DND-41 (cell line): ENCODE measurements around the gene WDFY4.

ENCODE experiments used
- ATAC-seq: fragments of 200-7000 bp; cut with Tn5 transposase; 3 replicates; pipeline ENCODE4 v1.9.1; 2021; ENCODE audit warnings: low read depth; ENCODE audit not compliant: insufficient read depth
- DNase-seq: peaks from one replicate; pipeline ENCODE4 v3.0.0-alpha.2; 2020
- H2AFZ ChIP-seq: 2 replicates; pipeline ENCODE4 v1.6.0; 2012; ENCODE audit warnings: low read depth, low read length
- H3K27ac ChIP-seq: 2 replicates; pipeline ENCODE4 v1.5.1; 2012; ENCODE audit warnings: low read length, inconsistent platforms
- H3K27me3 ChIP-seq: fragments of 200-600 bp; sonication (generic); 2 replicates; pipeline ENCODE4 v1.6.0; 2012; ENCODE audit warnings: low read length, mild to moderate bottlenecking, inconsistent platforms; ENCODE audit not compliant: insufficient read depth, poor library complexity
- H3K36me3 ChIP-seq: 2 replicates; pipeline ENCODE4 v1.5.1; 2012; ENCODE audit warnings: low read length, inconsistent platforms; ENCODE audit not compliant: insufficient read depth
- H3K4me1 ChIP-seq: 2 replicates; pipeline ENCODE4 v1.5.1; 2012; ENCODE audit warnings: mild to moderate bottlenecking, low read length; ENCODE audit not compliant: insufficient read depth
- H3K4me2 ChIP-seq: 2 replicates; pipeline ENCODE4 v1.6.0; 2012; ENCODE audit warnings: mild to moderate bottlenecking, moderate library complexity, low read length, inconsistent platforms; ENCODE audit not compliant: insufficient read depth
- H3K4me3 ChIP-seq, 2 experiments: fragments of 200-600 bp in 1 of 2; shearing (Covaris generic) in 1 of 2; 2 replicates each; pipeline ENCODE4 v1.5.1; 2012 to 2016; ENCODE audit warnings: inconsistent platforms in 2 of 2, low read length in 2 of 2, mild to moderate bottlenecking in 2 of 2, low read depth in 1 of 2, moderate library complexity in 1 of 2
- H3K79me2 ChIP-seq: 2 replicates; pipeline ENCODE4 v1.6.0; 2012; ENCODE audit warnings: low read length, inconsistent platforms; ENCODE audit not compliant: insufficient read depth
- H3K9ac ChIP-seq: 2 replicates; pipeline ENCODE4 v1.6.0; 2012; ENCODE audit warnings: low read depth, mild to moderate bottlenecking, inconsistent platforms, low read length, moderate library complexity
- H3K9me3 ChIP-seq: 2 replicates; pipeline ENCODE4 v1.5.1; 2012; ENCODE audit warnings: low read length, moderate library complexity, mild to moderate bottlenecking, inconsistent platforms; ENCODE audit not compliant: insufficient read depth, severe bottlenecking
- H4K20me1 ChIP-seq: 2 replicates; pipeline ENCODE4 v1.6.0; 2012; ENCODE audit warnings: low read length; ENCODE audit not compliant: insufficient read depth
- EZH2 ChIP-seq: IDR thresholded peaks from 3 replicates; pipeline ENCODE4 v1.6.1; 2012; ENCODE audit warnings: borderline replicate concordance, low read depth, mild to moderate bottlenecking, moderate library complexity, low read length, inconsistent platforms; ENCODE audit not compliant: severe bottlenecking
- TF ChIP-seq, protein P1 (sequence below): IDR thresholded peaks from 2 replicates; pipeline ENCODE4 v1.5.1; 2012; ENCODE audit warnings: borderline replicate concordance, low read length, moderate library complexity, mild to moderate bottlenecking; ENCODE audit not compliant: poor library complexity, severe bottlenecking; ENCODE audit errors: extremely low read depth

Gene WDFY4

DNA sequence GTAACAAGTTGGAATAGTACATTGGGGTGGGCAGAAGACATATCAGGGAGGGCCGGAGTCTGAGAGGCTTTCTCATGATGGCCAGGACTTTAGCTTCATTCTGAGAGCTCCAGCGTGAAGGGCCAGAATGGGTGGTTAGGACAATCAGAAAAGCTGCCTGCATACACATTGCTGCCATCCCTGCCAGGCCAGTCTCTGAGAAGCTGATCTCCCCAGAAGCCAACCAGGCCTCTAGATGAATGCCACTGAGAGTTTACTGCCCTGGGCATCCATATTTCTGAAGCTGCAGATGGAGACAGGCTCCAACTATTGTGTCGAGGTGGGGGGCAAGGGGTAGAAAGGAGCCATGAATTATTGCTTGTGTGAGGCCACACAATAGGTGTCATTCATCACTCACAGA, 47.8 kb upstream of the WDFY4 start:
- Histone ChIP-seq H3K27me3 (peaks cover 4% of the 10 kb centered on the region), H3K27ac (no peak overlapping the region), H2AFZ (no peak overlapping the region), H3K9me3 (peaks cover 4% of the 10 kb centered on the region), H4K20me1 (no peaks in the 10 kb centered on the region), H3K4me2 (no peak overlapping the region), H3K36me3 (no peaks in the 10 kb centered on the region), H3K4me1 (peaks cover 27% of the 10 kb centered on the region), H3K79me2 (no peaks in the 10 kb centered on the region), H3K4me3 (no peak overlapping the region), H3K9ac (no peak overlapping the region)
- no peak for TF ChIP-seq EZH2
- TF ChIP-seq, protein P1, sequence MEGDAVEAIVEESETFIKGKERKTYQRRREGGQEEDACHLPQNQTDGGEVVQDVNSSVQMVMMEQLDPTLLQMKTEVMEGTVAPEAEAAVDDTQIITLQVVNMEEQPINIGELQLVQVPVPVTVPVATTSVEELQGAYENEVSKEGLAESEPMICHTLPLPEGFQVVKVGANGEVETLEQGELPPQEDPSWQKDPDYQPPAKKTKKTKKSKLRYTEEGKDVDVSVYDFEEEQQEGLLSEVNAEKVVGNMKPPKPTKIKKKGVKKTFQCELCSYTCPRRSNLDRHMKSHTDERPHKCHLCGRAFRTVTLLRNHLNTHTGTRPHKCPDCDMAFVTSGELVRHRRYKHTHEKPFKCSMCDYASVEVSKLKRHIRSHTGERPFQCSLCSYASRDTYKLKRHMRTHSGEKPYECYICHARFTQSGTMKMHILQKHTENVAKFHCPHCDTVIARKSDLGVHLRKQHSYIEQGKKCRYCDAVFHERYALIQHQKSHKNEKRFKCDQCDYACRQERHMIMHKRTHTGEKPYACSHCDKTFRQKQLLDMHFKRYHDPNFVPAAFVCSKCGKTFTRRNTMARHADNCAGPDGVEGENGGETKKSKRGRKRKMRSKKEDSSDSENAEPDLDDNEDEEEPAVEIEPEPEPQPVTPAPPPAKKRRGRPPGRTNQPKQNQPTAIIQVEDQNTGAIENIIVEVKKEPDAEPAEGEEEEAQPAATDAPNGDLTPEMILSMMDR: no peak
- DNase-seq (no peak), ATAC-seq (no peak)

DNA sequence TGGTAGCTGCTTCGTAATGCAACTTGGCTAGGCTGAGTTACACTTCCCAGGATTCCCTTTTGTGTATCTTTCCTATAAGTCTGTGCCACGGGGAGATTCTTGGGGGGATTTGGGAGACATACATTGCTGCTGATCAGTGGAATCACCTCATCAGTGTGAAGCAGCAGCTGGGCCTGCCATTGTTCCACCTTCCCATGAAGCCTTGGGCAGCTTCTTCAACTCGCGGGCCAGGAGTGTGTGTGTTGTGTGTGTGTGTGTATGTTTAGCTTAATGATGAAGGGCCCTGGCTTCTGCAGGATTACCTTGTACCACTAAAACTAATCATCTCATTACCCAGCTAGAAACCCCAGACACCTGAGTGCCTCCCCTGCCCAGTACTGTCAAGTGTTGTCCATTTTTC, 46.5 kb upstream of the WDFY4 start:
- no peak overlapping the region for H2AFZ ChIP-seq
- H3K27me3 ChIP-seq: peaks cover 4% of the 10 kb centered on the region
- peaks cover 27% of the 10 kb centered on the region for H3K4me1 ChIP-seq
- H3K9ac ChIP-seq: no peak overlapping the region
- H3K9me3 ChIP-seq: peaks cover 4% of the 10 kb centered on the region
- no peak overlapping the region for H3K4me2 ChIP-seq
- H4K20me1 ChIP-seq: no peaks in the 10 kb centered on the region
- TF ChIP-seq EZH2: no peak
- TF ChIP-seq, protein P1: no peak
- no peak overlapping the region for H3K27ac ChIP-seq
- ATAC-seq (no peak), DNase-seq (no peak)
- no peaks in the 10 kb centered on the region for H3K36me3 ChIP-seq
- no peak overlapping the region for H3K4me3 ChIP-seq
- no peaks in the 10 kb centered on the region for H3K79me2 ChIP-seq

DNA sequence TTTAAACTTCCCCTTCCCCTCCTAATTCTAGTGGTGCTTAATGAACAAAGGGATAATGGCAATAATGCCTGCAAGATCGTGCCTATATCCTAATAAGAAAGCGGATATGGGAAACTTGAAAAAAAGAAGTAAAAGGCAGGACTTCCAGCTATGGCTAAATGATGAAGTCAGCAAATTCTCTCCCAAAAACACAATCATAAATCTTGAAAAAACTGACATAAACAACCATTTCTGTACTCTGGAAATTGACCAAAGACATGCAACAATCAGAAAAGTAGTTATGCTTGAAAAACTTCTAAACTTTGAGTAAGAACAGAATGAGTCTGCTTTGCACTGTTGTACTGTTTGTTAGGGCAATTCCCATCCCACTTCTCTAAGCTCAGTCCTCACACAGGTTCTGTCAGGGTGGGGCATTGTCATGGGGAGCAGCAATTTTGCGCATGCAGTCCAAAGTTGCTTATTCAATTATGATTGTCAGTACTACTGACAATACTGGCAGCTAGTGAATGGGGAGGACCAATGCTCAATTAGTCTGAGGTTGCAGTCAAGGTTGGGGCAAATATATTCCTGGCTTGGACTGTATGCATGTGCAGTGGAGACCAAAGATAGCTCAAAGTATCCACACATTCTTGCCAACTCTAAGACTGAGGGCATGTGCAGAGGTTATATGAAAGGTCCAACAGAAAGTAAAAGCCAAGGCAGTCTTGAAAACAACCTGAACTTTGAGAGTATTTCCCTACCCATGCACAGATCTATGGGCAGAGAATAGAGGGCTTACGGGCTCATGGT, 45.7 kb upstream of the WDFY4 start:
- H3K79me2 ChIP-seq: no peaks in the 10 kb centered on the region
- no peak overlapping the region for H2AFZ ChIP-seq
- H3K27ac ChIP-seq: no peak overlapping the region
- H3K9me3 ChIP-seq: peaks cover 4% of the 10 kb centered on the region
- H3K4me1 ChIP-seq: peaks cover 20% of the 10 kb centered on the region
- no peaks in the 10 kb centered on the region for H4K20me1 ChIP-seq
- H3K9ac ChIP-seq: no peak overlapping the region
- ATAC-seq: no peak
- no peak for DNase-seq
- H3K4me2 ChIP-seq: no peak overlapping the region
- no peaks in the 10 kb centered on the region for H3K27me3 ChIP-seq
- no peak for TF ChIP-seq EZH2
- TF ChIP-seq, protein P1: no peak
- H3K4me3 ChIP-seq: no peak overlapping the region
- no peaks in the 10 kb centered on the region for H3K36me3 ChIP-seq

DNA sequence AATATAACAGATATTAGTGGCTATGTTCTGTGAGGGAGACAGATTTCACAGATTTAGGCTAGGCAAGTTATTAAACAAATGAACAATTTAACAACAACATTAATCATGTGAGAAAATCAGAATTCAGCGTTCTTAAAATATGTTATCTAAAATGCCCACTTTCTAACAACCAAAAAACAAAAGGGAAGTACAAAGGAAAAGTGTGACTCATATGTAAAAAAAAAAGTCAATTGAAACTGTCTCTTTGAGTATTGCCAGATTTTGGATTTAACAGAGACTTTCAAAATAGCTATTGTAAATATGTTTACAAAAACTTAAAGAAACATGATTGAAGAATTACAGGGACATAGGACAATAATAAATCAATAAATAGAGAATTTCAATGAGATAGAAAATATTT, 45.0 kb upstream of the WDFY4 start:
- H3K79me2 ChIP-seq: no peaks in the 10 kb centered on the region
- TF ChIP-seq, protein P1: no peak
- no peak for TF ChIP-seq EZH2
- H3K4me3 ChIP-seq: no peak overlapping the region
- H3K4me2 ChIP-seq: no peak overlapping the region
- H3K4me1 ChIP-seq: peaks cover 14% of the 10 kb centered on the region
- no peak overlapping the region for H3K9ac ChIP-seq
- ATAC-seq: no peak
- peaks cover 4% of the 10 kb centered on the region for H3K9me3 ChIP-seq
- H4K20me1 ChIP-seq: no peaks in the 10 kb centered on the region
- H3K36me3 ChIP-seq: no peaks in the 10 kb centered on the region
- H3K27ac ChIP-seq: no peak overlapping the region
- DNase-seq: no peak
- H3K27me3 ChIP-seq: no peaks in the 10 kb centered on the region
- no peak overlapping the region for H2AFZ ChIP-seq
